ENCODE measurements around the gene C1orf198. TPM values are rescaled to one million over a fixed set of nuclear protein-coding genes. Genes with fewer than 3 reads are reported as not detected.

C1orf198 gene
- total and polyA plus RNA-seq, 2 of the 8 experiments (the other 6 are each of a cell fraction or from before 2014, with no cell fraction given) = 30.6 to 45.0 TPM

GRCh38 chr1:230860617-230861384, 7.5 kb downstream of the C1orf198 start (continued):
- peak in 2 of 3 experiments; percentile 25 to 52; a peak in 2 of 4 replicates for TF ChIP-seq CTCF (IDR thresholded peaks at IDR 0.05; ENCODE audit: control extremely low read depth in 1 of 3, insufficient read depth in 1 of 3, low read depth in 1 of 3, low read length in 3 of 3)
